Prostate gland (tissue), 2 donors: ENCODE data around the gene PPP2R5A. TPM values are rescaled to one million over a fixed set of nuclear protein-coding genes. Genes with fewer than 3 reads are reported as not detected.

Experiments
- DNase-seq: peaks from one replicate; pipeline ENCODE4 v3.0.0-alpha.2; 2019; ENCODE audit warnings: low spot score
- H3K27ac ChIP-seq, 2 donors: fragments of 200-600 bp; sonication (generic); 2 replicates each; pipeline ENCODE4 v1.5.1; 2017 to 2019
- H3K27me3 ChIP-seq: fragments of 200-600 bp; sonication (generic); replicated peaks from 2 replicates; pipeline ENCODE4 v1.5.1; 2019; ENCODE audit not compliant: insufficient read depth
- H3K36me3 ChIP-seq, 2 donors: fragments of 200-600 bp; sonication (generic); 1 replicate in 1 of 2; 2 replicates in 1 of 2; pipeline versions ENCODE4 v1.5.1 to v1.8.1; 2017 to 2019
- H3K4me1 ChIP-seq: fragments of 200-600 bp; sonication (generic); replicated peaks from 2 replicates; pipeline ENCODE4 v1.5.1; 2019
- H3K4me3 ChIP-seq, 2 donors: fragments of 200-600 bp; sonication (generic); 2 replicates each; pipeline ENCODE4 v1.5.1; 2017 to 2019
- H3K9me3 ChIP-seq: fragments of 200-600 bp; sonication (generic); 2 replicates; pipeline ENCODE4 v1.5.1; 2017
- CTCF ChIP-seq, 4 experiments: fragments of 200-600 bp in 2 of 4; fragments of 450-650 bp in 2 of 4; sonication (generic) in 2 of 4; IDR thresholded peaks; 1 replicate in 3 of 4; 2 replicates in 1 of 4; pipeline ENCODE4 v1.5.1; 2016 to 2019; ENCODE audit warnings: antibody characterized with exemption in 4 of 4, mild to moderate bottlenecking in 2 of 4, moderate library complexity in 2 of 4
- POLR2A ChIP-seq: fragments of 450-650 bp; IDR thresholded peaks from one replicate; pipeline ENCODE4 v1.6.1; 2016; ENCODE audit warnings: antibody characterized with exemption, mild to moderate bottlenecking
- POLR2AphosphoS5 ChIP-seq: sonication (generic); formaldehyde crosslinking; IDR thresholded peaks from one replicate; pipeline ENCODE4 v1.6.1; 2017; ENCODE audit warnings: antibody characterized with exemption
- WGBS: methylation state at CpG from one replicate; pipeline ENCODE4 v1.1.5; 2018; 5-methylcytosine and 5-hydroxymethylcytosine counted together
- intact Hi-C: fragments of 100-400 bp; cut with DNase I; formaldehyde crosslinking; loops from one replicate; pipeline ENCODE4 v1.14.2; 2022
- total RNA-seq, 2 donors: library from RNA; depleted of rRNA; stranded (reverse); fragments of >200 nt; gene quantifications; one replicate each; pipeline ENCODE4 v1.1.0, GENCODE V29; 2016

Gene PPP2R5A
- 10 to 100 TPM; 33.5 to 49.5 TPM for total RNA-seq

DNA sequence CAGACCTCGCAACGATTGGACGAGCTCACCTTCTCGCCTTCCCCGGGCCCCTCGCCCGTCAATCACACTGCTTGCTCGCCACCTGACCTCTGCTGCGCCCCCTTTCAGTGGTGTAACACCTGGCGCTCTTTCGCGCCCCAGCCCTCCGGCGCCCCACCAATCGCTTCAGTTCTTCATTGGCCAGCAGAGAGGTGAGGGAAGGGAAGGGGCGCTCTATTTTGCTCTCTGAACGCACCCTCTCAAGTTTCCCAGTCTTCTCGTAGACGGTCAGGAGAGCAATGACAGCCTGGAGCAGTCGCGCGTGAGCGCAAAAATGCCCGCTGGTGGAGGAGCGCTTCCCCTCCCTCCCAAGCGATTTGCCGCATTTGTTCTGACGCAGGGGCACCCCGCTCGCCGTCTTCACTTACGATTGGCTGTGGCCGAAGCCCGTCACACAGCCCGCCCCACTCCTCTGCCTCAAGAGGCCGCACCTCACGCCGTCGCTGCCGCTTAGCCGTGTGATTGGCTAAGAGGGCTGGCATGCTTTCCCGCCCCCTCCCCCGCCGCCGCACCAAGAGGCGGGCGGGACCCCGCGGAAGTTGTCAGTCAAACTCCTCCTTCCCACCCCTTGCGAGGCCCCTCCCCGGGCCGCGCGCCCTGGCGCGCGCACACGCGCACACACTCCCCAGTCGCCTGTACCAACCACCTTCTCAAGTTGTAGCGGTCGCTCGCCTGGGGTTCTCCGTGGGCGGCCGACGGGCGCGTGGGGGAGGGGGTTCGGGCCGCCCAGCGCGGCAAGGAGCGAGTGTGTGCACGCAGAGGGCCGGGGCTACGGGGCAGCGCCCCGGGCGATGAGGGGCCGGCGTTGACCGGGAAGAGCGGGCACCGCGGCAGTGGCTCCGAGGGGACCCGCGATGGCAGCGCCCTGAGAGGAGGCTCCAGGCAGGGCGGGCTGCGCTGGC is at the start of gene PPP2R5A:
Gene PPP2R5A (plus strand): TSS at position 667 of the 941 bp plus-strand sequence. CDS start 701 bp downstream, outside the sequence.
- peak; percentile 99 for DNase-seq
- H3K4me1 ChIP-seq, result no peaks in the 10 kb centered on the region
- WGBS, result under 1% methylated on average over 89 of the region's 92 CpGs
- H3K27me3 ChIP-seq, result no peaks in the 10 kb centered on the region
- H3K36me3 ChIP-seq, result no peaks in the 10 kb centered on the region
- peak; percentile 95 for TF ChIP-seq POLR2A
- TF ChIP-seq CTCF (IDR thresholded peaks at IDR 0.05), result peak in 2 of 4 experiments; percentile 23 to 40
- TF ChIP-seq POLR2AphosphoS5, result peak; percentile 94
- intact Hi-C loops, result loop anchor here (5.0 kb wide), 2 partner anchors 53 to 123 kb away; no protein-coding TSS in a partner anchor
- H3K27ac ChIP-seq, result peak within 1 kb of the TSS; percentile 99
- no peaks in the 10 kb centered on the region for H3K9me3 ChIP-seq
- H3K4me3 ChIP-seq, result peak within 1 kb of the TSS; percentile 94 to 97

DNA sequence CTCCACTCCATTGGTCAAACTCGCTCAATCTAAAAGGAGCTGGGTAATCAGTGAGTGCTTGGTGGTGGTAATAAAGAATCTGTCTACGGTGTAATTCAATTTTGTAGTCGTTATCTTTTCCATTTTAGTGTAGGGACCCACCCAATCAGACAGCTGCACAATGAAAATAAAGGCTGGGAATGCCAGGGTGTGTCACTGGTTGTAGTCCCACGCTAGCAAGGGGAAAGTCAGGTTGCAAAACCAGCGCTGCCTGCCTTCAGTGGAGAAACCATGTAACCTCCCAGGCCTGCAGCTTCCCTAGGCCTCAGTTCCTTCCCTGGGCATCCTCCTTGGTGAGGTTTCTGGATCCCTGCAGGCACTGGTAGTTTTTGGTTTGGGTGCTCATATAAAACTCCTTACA is 49.4 kb upstream of the PPP2R5A start:
- Histone ChIP-seq H3K4me3 (no peak overlapping the region), H3K9me3 (no peaks in the 10 kb centered on the region), H3K27ac (no peak overlapping the region), H3K36me3 (no peaks in the 10 kb centered on the region), H3K27me3 (no peaks in the 10 kb centered on the region), H3K4me1 (no peaks in the 10 kb centered on the region)
- intact Hi-C loops, result no loop called here
- no peak for DNase-seq
- 80% methylated on average over 5 of the region's 5 CpGs for WGBS
- no peak for TF ChIP-seq CTCF (IDR thresholded peaks at IDR 0.05)
- no peak for TF ChIP-seq POLR2A
- no peak for TF ChIP-seq POLR2AphosphoS5

DNA sequence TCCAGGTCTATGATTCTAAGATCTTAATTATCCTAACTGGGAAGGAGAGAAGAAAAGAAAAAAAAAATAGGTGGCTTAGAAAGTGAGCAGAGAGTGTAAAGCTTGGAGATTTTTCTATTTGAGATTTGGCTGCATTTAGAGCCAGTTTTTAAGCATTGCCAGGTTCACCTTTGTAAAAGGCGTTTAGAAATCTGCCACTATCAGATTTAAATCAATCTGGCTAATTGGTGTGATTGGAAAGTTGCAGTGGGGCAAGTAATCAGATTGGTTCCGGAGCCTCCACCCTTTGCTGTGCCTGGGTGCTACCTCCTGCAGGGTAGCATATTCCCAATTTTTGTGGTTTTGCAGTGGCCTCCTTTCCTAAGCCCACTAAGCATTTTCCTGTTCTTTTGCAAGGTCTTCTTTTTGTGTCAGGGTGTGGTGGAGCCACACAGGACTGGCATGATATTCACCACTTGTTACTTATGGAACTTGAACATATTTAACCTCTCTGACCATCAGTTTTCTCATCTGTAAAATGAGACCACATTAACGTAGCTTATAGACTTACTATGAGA is 48.5 kb upstream of the PPP2R5A start:
- no peaks in the 10 kb centered on the region for H3K27me3 ChIP-seq
- no peak overlapping the region for H3K27ac ChIP-seq
- H3K9me3 ChIP-seq, result no peaks in the 10 kb centered on the region
- intact Hi-C loops, result no loop called here
- H3K4me3 ChIP-seq, result no peak overlapping the region
- TF ChIP-seq POLR2A (no peak), CTCF (IDR thresholded peaks at IDR 0.05) (no peak), POLR2AphosphoS5 (no peak)
- no peaks in the 10 kb centered on the region for H3K4me1 ChIP-seq
- WGBS, result 84% methylated on average over 3 of the region's 3 CpGs
- DNase-seq, result no peak
- H3K36me3 ChIP-seq, result no peaks in the 10 kb centered on the region

GRCh38 chr1:212237651-212238050 is 47.6 kb upstream of the PPP2R5A start:
- Histone ChIP-seq H3K4me1 (no peaks in the 10 kb centered on the region), H3K36me3 (no peaks in the 10 kb centered on the region), H3K27me3 (no peaks in the 10 kb centered on the region), H3K27ac (no peak overlapping the region), H3K9me3 (no peaks in the 10 kb centered on the region), H3K4me3 (no peak overlapping the region)
- TF ChIP-seq POLR2A (no peak), POLR2AphosphoS5 (no peak), CTCF (IDR thresholded peaks at IDR 0.05) (no peak)
- no peak for DNase-seq
- intact Hi-C loops, result no loop called here
